IPS-NIHi7 (cell line): ENCODE measurements around the gene CPEB1.
"Not testable (repeated sequence)": the region's sequence is repeated elsewhere in the genome, so short reads cannot be mapped to it uniquely, and the experiment has no call there.

Experiments
- DNase-seq: peaks from one replicate; pipeline ENCODE4 v3.0.0; 2012; ENCODE audit warnings: mixed read lengths; ENCODE audit errors: extremely low spot score

The CPEB1 gene

GRCh38 chr15:82649226-82649999, 2.2 kb upstream of the CPEB1 start:
- DNase-seq: no peak

- DNase-seq: peak; percentile 61
These were observed 1.3 kb upstream of the CPEB1 start for GRCh38 chr15:82648257-82649103.

- peak; percentile 76 for DNase-seq
These were observed 683 bp upstream of the CPEB1 start for GRCh38 chr15:82647835-82648256.

DNA sequence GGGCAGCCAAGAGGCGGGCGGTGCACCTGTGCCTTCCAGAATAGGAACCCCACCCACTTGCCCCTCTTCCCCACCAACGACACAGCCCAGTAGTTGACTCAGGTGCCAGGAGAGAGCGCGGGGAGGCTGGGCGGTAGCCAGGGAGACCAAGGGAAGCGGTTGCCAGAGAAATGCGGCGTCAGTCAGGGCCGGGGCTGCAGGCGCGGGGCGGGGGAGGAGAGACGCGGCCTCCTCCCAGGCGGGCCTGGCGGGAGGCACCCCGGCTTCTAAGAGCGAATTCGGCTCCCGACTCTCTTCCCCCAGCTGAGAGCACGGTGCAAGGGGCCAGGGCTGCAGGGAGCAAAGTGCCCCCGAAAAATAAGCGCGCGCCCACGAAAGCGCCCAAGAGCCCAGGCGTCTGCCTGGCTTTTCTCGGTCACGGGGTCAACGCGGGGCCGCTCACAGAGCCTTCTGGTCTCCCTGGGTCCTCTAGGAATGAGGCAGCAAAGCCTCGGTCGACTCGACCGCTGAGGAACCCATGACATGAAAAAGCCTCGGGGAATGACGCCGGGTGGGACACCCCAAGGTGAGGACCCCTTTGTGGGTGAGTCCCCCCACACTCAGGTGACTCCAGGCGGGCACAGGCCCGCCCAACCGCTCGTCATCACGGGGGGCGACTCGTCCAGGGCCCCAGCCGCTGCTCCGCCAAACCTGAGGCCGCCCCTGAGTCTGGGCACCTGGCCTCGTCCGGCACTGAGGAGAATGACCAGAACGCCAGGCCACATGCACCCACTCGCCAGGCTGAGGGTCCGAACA, 716 bp downstream of the CPEB1 start:
- DNase-seq: peak; percentile 71

DNA sequence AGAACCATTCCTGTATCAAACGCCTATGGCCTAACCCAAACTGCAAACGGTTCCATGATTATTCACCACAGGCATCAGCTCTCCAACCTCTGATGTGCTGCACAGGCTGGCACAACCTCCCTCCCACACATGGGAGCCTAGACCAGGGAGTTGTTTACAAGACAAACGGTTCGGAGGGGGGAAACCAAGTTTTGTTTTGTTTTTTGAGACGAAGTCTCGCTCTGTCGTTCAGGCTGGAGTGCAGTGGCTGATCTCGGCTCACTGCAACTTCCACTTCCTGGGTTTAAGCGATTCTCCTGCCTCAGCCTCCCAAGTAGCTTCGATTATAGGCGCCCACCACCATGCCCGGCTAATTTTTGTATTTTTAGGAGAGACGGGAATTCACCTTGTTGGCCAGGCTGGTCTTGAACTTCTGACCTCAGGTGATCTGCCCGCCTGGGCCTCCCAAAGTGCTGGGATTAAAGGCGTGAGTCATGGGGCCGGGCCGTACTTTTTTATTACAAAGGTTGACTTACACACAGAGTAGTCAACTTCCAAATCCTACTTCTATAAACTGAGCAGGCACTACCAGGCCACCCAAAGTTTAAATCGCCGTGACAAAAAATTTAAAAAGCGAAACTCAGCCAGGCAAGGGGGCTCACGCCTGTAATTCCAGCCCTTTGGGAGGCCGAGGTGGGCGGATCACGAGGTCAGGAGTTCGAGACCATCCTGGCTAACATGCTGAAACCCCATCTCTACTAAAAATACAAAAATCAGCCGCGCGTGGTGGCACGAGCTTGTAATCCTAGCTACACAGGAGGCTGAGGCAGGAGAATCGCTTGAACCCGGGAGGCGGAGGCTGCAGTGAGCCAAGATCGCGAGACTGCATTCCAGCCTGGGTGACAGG, 2.0 kb downstream of the CPEB1 start:
- DNase-seq: not testable (repeated sequence)

GRCh38 chr15:82643992-82644391, 3.2 kb downstream of the CPEB1 start:
- DNase-seq: no peak

GRCh38 chr15:82642656-82643055, 4.5 kb downstream of the CPEB1 start:
- no peak for DNase-seq

- no peak for DNase-seq
These were observed 5.9 kb downstream of the CPEB1 start for GRCh38 chr15:82641129-82641798.

- DNase-seq: no peak
These were observed 6.5 kb downstream of the CPEB1 start for GRCh38 chr15:82640672-82641071.

GRCh38 chr15:82635798-82636197, 11.4 kb downstream of the CPEB1 start:
- DNase-seq: no peak

- DNase-seq: no peak
These were observed 17.1 kb downstream of the CPEB1 start for GRCh38 chr15:82630033-82630432.

- no peak for DNase-seq
These were observed 22.0 kb downstream of the CPEB1 start for GRCh38 chr15:82625136-82625535.

DNA sequence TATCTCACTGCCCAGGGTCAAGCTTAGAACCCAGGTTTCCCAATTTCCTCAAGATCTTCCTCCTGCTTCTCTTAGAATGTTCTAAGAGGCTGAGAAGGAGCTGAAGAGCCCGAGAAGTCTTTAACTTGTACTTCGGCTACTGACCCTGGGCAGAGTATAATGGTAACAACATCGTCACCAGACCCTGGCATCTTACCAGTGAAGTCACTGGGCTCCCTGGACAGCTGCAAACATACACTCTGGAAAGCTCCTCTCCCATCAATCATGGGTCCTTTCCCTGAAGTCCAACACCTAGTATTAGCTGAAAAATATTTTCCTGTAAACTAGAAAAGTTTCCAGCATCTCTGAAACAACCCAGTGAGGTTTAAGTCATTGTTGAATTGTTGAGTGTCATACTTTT, 22.7 kb downstream of the CPEB1 start:
- DNase-seq: no peak

- no peak for DNase-seq
These were observed 23.2 kb downstream of the CPEB1 start for GRCh38 chr15:82624008-82624407.

DNA sequence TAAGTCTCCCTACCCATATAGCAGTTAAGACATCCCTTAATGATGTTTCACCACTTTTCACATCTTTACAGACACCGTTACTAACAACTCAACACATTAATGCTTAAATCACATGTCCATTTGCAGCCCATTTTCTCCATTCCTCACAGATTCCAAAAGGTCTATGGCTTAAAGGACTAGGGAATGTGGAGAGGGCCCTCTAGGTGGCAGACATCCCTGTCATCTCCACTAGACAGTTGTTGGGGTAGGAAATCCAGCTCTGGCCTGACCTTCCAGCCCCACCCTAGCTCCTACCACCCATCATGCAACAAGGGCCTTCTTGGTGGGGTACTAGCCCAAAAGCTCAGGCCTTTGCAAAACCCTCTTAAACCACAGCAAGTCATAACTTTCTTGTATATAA, 25.2 kb downstream of the CPEB1 start:
- DNase-seq: peak; percentile 67

DNA sequence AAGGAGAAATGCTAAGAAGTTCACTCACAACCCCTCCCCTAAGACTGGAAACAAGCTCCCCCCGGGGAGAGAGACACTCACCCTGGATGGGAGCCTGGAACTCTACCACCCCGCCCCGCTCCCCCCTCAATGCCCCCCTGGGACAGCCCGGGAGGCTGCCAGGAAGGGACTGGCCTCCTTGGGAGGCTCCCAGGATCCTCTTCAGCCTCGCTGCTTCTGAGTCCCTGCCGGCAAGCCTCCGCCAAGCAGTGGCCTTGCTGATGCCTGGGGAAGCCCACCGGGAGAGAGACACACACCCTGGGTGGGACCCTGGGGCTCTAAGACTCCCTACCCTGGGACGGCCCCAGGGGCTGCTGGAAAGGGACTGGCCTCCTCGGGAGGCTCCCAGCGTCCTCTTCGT, 33.4 kb downstream of the CPEB1 start:
- DNase-seq: no peak

- DNase-seq: no peak
These were observed 35.8 kb downstream of the CPEB1 start for GRCh38 chr15:82611348-82611747.

DNA sequence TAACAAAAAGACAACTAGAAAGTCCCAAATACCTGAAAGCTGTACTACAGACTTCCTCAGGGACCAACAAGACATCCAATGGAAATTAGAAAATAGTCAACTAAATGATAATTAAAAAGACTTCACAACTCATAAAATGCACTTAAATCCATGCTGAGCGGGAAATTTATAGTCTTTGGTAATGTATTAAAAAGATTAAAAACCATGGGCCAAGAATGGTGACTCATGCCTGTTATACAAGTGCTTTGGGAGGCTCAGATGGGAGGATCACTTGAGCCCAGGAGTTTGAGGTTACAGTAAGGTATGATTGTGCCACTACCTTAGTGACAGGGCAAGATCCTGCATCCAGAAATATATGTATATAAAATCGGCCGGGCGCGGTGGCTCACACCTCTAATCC, 45.0 kb downstream of the CPEB1 start:
- DNase-seq: no peak

GRCh38 chr15:82599862-82600261, 47.3 kb downstream of the CPEB1 start:
- DNase-seq: no peak

DNA sequence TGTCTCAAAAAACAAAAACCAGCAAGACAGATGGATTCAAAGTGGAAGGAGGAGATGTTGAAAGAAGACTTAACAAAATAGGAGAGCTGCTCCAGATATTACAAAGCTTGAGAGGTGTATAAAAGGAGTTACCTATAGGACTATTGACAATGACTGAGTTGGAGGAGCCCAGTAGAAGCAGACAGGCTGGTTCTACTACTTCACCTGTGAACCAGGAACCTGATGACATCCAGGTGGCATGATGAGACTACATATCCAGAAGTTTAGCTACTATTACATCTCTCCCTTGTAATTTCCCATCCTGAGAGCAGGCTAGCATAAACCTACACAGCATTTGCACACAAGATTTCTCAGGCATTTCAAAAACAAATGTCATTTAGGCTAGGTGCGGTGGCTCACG, 49.3 kb downstream of the CPEB1 start:
- no peak for DNase-seq

- peak; percentile 13 for DNase-seq
These were observed 51.4 kb downstream of the CPEB1 start for GRCh38 chr15:82595766-82596165.
